ENCODE results near the gene ZFPM1. TPM values are rescaled to one million over a fixed set of nuclear protein-coding genes. Genes with fewer than 3 reads are reported as not detected.

ZFPM1 gene
- total RNA-seq, 6 experiments from 2014 or later = 4.5 to 6.4 (median 5.1) TPM

DNA sequence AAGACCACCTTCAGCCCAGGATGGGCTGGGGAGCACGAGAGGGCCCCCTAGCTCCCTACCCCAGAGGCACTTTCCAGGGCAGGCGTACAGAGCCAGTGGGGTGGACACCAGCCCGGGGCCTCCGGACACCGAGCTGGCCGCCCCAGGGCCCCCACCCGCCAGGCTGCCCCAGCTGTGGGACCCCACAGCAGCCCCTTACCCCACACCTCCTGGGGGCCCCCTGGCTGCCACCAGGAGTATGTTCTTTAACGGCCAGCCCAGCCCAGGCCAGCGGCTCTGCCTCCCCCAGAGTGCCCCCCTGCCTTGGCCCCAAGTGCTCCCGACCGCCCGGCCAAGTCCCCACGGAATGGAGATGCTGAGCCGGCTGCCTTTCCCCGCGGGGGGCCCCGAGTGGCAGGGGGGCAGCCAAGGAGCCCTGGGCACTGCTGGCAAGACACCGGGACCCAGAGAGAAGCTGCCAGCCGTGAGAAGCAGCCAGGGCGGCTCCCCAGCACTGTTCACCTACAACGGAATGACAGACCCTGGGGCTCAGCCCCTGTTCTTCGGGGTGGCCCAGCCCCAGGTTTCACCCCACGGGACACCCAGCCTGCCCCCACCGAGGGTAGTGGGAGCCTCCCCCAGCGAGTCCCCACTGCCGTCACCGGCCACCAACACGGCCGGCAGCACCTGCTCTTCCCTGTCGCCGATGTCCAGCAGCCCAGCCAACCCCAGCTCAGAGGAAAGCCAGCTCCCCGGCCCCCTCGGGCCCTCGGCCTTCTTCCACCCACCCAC, 24.3 kb upstream of the ZFPM1 start:
- Mint-ChIP-seq H3K36me3 (ENCODE audit: low read depth) (no peaks in the 10 kb centered on the region), H3K4me1 (ENCODE audit: low read depth) (peaks cover 5% of the 10 kb centered on the region; the same call in 1 of the 2 replicates), H3K4me3 (no peak overlapping the region), H3K27me3 (ENCODE audit: insufficient read depth) (no peaks in the 10 kb centered on the region; the same call in 1 of the 2 replicates), H3K9me3 (no peaks in the 10 kb centered on the region), H3K27ac (no peak overlapping the region)
- TF ChIP-seq, protein P1, sequence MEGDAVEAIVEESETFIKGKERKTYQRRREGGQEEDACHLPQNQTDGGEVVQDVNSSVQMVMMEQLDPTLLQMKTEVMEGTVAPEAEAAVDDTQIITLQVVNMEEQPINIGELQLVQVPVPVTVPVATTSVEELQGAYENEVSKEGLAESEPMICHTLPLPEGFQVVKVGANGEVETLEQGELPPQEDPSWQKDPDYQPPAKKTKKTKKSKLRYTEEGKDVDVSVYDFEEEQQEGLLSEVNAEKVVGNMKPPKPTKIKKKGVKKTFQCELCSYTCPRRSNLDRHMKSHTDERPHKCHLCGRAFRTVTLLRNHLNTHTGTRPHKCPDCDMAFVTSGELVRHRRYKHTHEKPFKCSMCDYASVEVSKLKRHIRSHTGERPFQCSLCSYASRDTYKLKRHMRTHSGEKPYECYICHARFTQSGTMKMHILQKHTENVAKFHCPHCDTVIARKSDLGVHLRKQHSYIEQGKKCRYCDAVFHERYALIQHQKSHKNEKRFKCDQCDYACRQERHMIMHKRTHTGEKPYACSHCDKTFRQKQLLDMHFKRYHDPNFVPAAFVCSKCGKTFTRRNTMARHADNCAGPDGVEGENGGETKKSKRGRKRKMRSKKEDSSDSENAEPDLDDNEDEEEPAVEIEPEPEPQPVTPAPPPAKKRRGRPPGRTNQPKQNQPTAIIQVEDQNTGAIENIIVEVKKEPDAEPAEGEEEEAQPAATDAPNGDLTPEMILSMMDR (IDR thresholded peaks at IDR 0.05) = peak; percentile 50
- DNase-seq = no peak

DNA sequence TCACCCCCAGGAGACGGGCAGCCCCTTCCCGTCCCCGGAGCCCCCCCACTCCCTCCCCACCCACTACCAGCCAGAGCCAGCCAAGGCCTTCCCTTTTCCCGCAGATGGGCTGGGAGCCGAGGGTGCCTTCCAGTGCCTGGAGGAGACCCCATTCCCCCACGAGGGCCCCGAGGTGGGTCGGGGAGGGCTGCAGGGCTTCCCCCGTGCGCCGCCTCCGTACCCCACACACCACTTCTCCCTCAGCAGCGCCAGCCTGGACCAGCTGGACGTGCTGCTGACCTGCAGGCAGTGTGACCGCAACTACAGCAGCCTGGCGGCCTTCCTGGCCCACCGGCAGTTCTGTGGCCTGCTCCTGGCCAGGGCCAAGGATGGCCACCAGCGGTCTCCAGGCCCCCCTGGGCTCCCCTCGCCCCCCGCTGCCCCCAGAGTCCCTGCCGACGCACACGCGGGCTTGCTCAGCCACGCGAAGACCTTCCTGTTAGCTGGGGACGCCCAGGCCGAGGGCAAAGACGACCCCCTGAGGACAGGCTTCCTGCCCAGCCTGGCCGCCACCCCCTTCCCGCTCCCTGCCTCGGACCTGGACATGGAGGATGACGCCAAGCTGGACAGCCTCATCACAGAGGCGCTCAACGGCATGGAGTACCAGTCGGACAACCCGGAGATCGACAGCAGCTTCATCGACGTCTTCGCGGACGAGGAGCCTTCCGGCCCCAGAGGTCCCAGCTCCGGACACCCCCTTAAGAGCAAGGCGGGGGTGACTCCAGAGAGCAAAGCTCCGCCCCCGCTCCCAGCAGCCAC, 23.5 kb upstream of the ZFPM1 start:
- H3K27ac Mint-ChIP-seq = no peak overlapping the region
- no peaks in the 10 kb centered on the region; the same call in 1 of the 2 replicates for H3K27me3 Mint-ChIP-seq (ENCODE audit: insufficient read depth)
- TF ChIP-seq, protein P1 (IDR thresholded peaks at IDR 0.05) = no peak
- no peaks in the 10 kb centered on the region for H3K36me3 Mint-ChIP-seq (ENCODE audit: low read depth)
- no peaks in the 10 kb centered on the region for H3K9me3 Mint-ChIP-seq
- DNase-seq = no peak
- H3K4me1 Mint-ChIP-seq (ENCODE audit: low read depth) = no peaks in the 10 kb centered on the region; the same call in 1 of the 2 replicates
- H3K4me3 Mint-ChIP-seq = no peak overlapping the region

DNA sequence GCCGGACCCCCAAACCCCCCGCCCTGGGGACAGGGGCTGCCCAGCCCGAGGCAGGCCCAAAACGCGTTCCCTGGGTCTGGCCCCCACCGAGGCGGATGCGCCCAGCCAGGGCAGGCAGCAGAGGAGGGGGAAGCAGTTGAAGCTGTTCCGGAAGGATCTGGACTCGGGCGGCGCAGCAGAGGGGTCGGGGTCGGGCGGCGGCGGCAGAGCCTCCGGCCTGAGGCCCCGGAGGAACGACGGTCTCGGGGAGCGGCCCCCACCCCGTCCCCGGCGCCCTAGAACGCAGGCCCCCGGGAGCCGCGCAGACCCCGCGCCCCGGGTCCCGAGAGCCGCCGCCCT, 22.9 kb upstream of the ZFPM1 start:
- no peak for DNase-seq
- Mint-ChIP-seq H3K27ac (no peak overlapping the region), H3K27me3 (ENCODE audit: insufficient read depth) (no peaks in the 10 kb centered on the region; the same call in 1 of the 2 replicates), H3K9me3 (no peaks in the 10 kb centered on the region), H3K4me1 (ENCODE audit: low read depth) (no peaks in the 10 kb centered on the region; the same call in 1 of the 2 replicates), H3K36me3 (ENCODE audit: low read depth) (no peaks in the 10 kb centered on the region), H3K4me3 (no peak overlapping the region)
- TF ChIP-seq, protein P1 (IDR thresholded peaks at IDR 0.05) = no peak

DNA sequence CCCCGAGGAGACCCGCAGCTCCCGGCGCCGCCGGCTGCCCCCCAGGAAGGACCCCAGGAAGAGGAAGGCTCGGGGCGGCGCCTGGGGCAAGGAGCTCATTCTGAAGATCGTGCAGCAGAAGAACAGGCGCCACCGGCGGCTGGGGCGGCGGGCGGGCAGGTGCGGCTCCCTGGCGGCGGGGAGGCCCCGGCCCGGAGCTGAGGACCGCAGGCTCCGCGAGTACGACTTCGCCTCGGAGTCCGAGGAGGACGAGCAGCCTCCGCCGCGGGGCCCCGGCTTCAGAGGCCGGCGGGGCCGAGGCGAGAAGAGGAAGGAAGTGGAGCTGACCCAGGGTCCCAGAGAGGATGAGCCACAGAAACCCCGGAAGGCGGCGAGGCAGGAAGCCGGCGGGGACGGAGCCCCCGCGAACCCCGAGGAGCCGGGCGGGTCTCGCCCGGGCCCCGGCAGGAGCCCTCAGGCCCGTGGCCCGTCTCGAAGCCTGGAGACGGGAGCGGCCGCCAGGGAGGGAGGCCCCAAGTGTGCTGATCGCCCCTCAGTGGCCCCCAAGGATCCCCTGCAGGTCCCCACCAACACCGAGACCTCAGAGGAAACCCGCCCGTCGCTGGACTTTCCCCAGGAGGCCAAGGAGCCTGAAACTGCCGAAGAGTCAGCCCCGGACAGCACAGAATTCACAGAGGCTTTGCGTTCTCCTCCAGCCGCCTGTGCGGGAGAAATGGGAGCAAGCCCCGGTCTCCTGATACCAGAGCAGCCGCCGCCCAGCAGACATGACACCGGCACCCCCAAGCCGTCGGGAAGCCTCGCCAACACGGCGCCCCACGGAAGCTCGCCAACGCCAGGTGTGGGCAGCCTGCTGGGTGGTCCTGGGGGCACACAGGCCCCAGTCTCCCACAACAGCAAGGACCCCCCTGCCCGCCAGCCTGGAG, 22.3 kb upstream of the ZFPM1 start:
- H3K27ac Mint-ChIP-seq = no peak overlapping the region
- no peaks in the 10 kb centered on the region for H3K9me3 Mint-ChIP-seq
- H3K4me1 Mint-ChIP-seq (ENCODE audit: low read depth) = no peaks in the 10 kb centered on the region
- H3K27me3 Mint-ChIP-seq (ENCODE audit: insufficient read depth) = no peaks in the 10 kb centered on the region; the same call in 1 of the 2 replicates
- DNase-seq = no peak
- no peaks in the 10 kb centered on the region for H3K36me3 Mint-ChIP-seq (ENCODE audit: low read depth)
- H3K4me3 Mint-ChIP-seq = no peak overlapping the region
- TF ChIP-seq, protein P1 (IDR thresholded peaks at IDR 0.05) = no peak

DNA sequence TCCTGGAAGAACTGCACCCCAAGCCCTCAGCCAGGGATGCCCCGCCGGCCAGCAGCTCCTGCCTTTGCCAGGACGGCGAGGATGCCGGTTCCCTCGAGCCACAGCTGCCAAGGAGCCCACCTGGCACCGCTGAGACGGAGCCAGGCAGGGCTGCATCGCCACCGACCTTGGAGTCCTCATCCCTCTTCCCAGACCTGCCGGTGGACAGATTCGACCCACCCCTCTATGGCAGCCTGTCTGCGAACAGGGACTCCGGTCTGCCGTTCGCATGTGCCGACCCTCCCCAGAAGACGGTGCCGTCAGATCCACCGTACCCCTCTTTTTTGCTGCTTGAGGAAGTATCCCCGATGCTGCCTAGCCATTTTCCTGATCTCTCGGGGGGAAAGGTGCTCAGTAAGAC, 21.4 kb upstream of the ZFPM1 start:
- DNase-seq = no peak
- Mint-ChIP-seq H3K27ac (no peak overlapping the region), H3K4me3 (no peak overlapping the region), H3K36me3 (ENCODE audit: low read depth) (no peaks in the 10 kb centered on the region), H3K27me3 (ENCODE audit: insufficient read depth) (no peaks in the 10 kb centered on the region; the same call in 1 of the 2 replicates), H3K4me1 (ENCODE audit: low read depth) (no peaks in the 10 kb centered on the region), H3K9me3 (no peaks in the 10 kb centered on the region)
- TF ChIP-seq, protein P1 (IDR thresholded peaks at IDR 0.05) = no peak
